Measurements from ENCODE around the gene RC3H1.

Gene RC3H1

GRCh38 chr1:173886746-173887611 is 135.2 kb downstream of the RC3H1 start:
- DNase-seq, result no peak

- DNase-seq, result no peak
These were observed 137.5 kb downstream of the RC3H1 start for GRCh38 chr1:173884701-173885100.

All from nucleus accumbens (tissue), 56 donors.